Omental fat pad (tissue), 4 donors: Measurements from ENCODE around the gene UST. TPM values are rescaled to one million over a fixed set of nuclear protein-coding genes. Genes with fewer than 3 reads are reported as not detected.
"Not testable (repeated sequence)": the region's sequence is repeated elsewhere in the genome, so short reads cannot be mapped to it uniquely, and the experiment has no call there.

Experiments used
- ATAC-seq: fragments of 150-250 bp; one replicate; pipeline ENCODE4 v1.9.1; 2016; ENCODE audit warnings: mild to moderate bottlenecking, moderate library complexity; ENCODE audit not compliant: low FRiP score
- DNase-seq: peaks from one replicate; pipeline ENCODE4 v3.0.0-alpha.2; 2019; ENCODE audit warnings: low spot score
- total RNA-seq, 4 donors: library from RNA; depleted of rRNA; stranded (reverse); fragments of >200 nt; gene quantifications; one replicate each; pipeline ENCODE4 v1.1.0, GENCODE V29; 2016
- TF ChIP-seq, protein P1 (sequence below), 3 donors: fragments of 450-650 bp; IDR thresholded peaks; one replicate each; pipeline ENCODE4 v1.5.1; 2016 to 2017; ENCODE audit warnings: antibody characterized with exemption in 3 of 3, mild to moderate bottlenecking in 3 of 3, moderate library complexity in 2 of 3

UST gene
- total RNA-seq, 4 donors from 2014 or later, result 9.2 to 20.8 (median 15.0) TPM

DNA sequence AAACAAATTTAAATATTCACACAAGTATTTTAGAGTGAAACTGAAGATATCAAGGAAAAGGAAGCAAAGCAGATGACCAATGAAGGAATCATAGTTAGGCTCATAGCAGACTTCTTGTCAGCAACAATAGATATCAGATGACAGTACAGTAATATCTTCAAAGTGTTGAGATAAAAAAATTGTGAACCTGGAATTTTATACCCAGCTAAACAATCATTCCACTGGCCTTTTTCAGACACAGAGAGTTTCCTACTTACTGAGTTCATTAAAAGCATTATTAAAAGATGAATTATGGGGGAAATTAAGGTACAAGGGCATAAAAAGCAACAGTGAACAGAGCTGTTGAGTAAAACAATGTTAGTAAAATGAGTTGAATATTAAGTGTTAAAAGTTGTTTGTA is 254.6 kb downstream of the UST start:
- DNase-seq, result no peak
- TF ChIP-seq, protein P1, sequence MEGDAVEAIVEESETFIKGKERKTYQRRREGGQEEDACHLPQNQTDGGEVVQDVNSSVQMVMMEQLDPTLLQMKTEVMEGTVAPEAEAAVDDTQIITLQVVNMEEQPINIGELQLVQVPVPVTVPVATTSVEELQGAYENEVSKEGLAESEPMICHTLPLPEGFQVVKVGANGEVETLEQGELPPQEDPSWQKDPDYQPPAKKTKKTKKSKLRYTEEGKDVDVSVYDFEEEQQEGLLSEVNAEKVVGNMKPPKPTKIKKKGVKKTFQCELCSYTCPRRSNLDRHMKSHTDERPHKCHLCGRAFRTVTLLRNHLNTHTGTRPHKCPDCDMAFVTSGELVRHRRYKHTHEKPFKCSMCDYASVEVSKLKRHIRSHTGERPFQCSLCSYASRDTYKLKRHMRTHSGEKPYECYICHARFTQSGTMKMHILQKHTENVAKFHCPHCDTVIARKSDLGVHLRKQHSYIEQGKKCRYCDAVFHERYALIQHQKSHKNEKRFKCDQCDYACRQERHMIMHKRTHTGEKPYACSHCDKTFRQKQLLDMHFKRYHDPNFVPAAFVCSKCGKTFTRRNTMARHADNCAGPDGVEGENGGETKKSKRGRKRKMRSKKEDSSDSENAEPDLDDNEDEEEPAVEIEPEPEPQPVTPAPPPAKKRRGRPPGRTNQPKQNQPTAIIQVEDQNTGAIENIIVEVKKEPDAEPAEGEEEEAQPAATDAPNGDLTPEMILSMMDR (IDR thresholded peaks at IDR 0.05), result no peak
- no peak for ATAC-seq

- DNase-seq (no peak), ATAC-seq (no peak)
- TF ChIP-seq, protein P1 (IDR thresholded peaks at IDR 0.05), result no peak
These were observed 256.7 kb downstream of the UST start for GRCh38 chr6:149003560-149003959.

DNA sequence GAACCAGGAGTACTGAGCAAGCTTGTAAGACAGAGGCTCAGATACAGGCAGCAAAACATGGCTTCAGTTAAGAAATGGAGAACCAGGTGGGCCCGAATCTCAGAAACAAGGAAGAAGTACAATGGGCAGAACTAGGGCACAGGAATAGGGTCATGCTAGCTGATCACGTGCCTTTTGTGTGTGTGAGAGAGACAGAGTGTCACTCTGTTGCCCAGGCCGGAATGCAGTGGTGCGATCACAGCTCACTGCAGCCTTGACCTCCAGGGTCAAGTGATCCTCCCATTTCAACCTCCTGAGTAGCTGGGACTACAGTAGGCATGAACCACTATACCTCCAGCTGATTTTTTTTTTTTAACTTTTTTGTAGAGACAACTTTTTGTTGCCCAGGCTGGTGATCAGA is 257.8 kb downstream of the UST start:
- no peak for DNase-seq
- TF ChIP-seq, protein P1 (IDR thresholded peaks at IDR 0.05), result no peak
- ATAC-seq, result no peak

DNA sequence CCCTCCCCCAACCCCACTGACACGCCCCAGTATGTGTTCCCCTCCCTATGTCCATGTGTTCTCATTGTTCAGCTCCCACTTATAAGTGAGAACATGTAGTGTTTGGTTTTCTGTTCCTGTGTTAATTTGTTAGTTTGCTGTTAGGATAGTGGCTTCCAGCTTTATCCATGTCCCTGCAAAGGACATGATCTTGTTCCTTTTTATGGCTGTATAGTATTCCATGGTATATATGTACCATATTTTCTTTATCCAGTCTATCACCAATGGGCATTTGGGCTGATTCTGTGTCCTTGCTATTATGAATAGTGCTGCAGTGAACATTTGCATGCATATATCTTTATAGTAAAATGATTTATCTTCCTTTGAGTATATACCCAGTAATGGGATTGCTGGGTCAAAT is 259.4 kb downstream of the UST start:
- not testable (repeated sequence) for ATAC-seq, DNase-seq

DNA sequence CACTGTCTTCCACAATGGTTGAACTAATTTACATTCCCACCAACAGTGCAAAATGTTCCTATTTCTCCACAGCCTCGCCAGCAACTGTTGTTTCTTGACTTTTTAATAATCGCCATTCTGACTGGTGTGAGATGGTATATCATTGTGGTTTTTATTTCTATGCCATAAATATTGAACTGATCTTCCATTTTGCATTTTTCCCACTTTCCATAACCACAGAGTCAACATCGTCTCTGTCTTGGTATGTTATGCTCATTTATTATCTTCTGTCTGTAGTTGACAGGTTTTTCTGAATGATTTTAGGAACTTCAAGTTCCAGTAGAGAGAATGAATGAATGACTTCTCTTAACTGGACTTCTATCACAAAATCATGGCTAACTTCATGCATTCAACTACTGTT is 259.8 kb downstream of the UST start:
- TF ChIP-seq, protein P1 (IDR thresholded peaks at IDR 0.05), result no peak
- DNase-seq (no peak), ATAC-seq (no peak)

DNA sequence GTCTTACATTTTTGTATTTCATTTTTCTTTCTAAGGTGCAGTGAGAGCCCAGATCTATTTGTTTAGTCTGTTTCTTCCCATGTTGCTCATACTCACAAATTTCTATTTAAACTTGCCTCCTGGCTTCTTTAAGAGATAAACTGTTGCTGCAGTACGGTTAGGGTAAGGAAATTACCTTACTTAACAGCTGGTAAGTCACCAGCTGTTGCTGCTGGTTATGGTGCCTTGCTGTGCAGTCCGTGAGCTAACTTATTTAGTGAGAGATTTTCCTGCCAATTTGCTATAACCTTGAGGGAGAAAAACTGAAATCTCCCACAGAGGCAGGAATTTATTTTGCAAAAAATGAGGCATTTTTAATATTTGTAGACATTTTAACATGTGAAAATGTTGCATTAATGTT is 261.0 kb downstream of the UST start:
- TF ChIP-seq, protein P1 (IDR thresholded peaks at IDR 0.05), result no peak
- ATAC-seq (no peak), DNase-seq (no peak)

GRCh38 chr6:149008741-149009140 is 261.9 kb downstream of the UST start:
- TF ChIP-seq, protein P1 (IDR thresholded peaks at IDR 0.05), result no peak
- no peak for ATAC-seq
- no peak for DNase-seq

- TF ChIP-seq, protein P1 (IDR thresholded peaks at IDR 0.05), result no peak
- no peak for DNase-seq
- peak; percentile 80 for ATAC-seq
These were observed 265.3 kb downstream of the UST start for GRCh38 chr6:149012040-149012545.
